Endothelial cell of umbilical vein (primary cell): ENCODE measurements around the gene PLAGL1. TPM values are rescaled to one million over a fixed set of nuclear protein-coding genes. Genes with fewer than 3 reads are reported as not detected.

Experiments used
- BruUV-seq: library from RNA; stranded (reverse); fragments of 400-500 nt; replicated peaks from 2 replicates; lab custom pipeline; 2021; lab: Mats Ljungman, UMichigan
- CTCF ChIA-PET: fragments of 300-600, 350-600 bp; sonication (Branson Sonifier 250); formaldehyde crosslinking; loops from one replicate; lab custom pipeline; 2021; ENCODE audit warnings: antibody characterized with exemption, inconsistent platforms; lab: Charles Lee
- POLR2A ChIA-PET: fragments of 300-600, 350-600 bp; sonication (Branson Sonifier 250); formaldehyde crosslinking; loops from one replicate; lab custom pipeline; 2021; ENCODE audit warnings: antibody characterized with exemption, inconsistent platforms; lab: Charles Lee
- DNase-seq: peaks from one replicate; pipeline ENCODE4 v3.0.0-alpha.2; 2011; ENCODE audit warnings: low read depth, low spot score
- FAIRE-seq: peaks from 2 replicates; lab custom pipeline; 2011; peaks lifted over from hg19 to GRCh38; lab: Jason Lieb, UNC
- H2AFZ ChIP-seq: 2 replicates; pipeline ENCODE4 v1.6.0; 2012; ENCODE audit warnings: low read depth, low read length, control low read depth, inconsistent platforms
- H3K27ac ChIP-seq: 2 replicates; pipeline ENCODE4 v1.5.1; 2011; ENCODE audit warnings: low read depth, mild to moderate bottlenecking, control low read depth, low read length, moderate library complexity; ENCODE audit not compliant: insufficient read depth
- H3K27me3 ChIP-seq, 2 experiments: 2 replicates each; pipeline versions ENCODE4 v1.6.0 to v1.6.1; 2011; ENCODE audit warnings: low read length in 2 of 2, mixed read lengths in 1 of 2; ENCODE audit not compliant: control insufficient read depth in 2 of 2, insufficient read depth in 2 of 2
- H3K36me3 ChIP-seq, 2 experiments: 2 replicates in 1 of 2; 3 replicates in 1 of 2; pipeline ENCODE4 v1.5.1; 2011; ENCODE audit warnings: low read length in 2 of 2, mild to moderate bottlenecking in 1 of 2, moderate library complexity in 1 of 2; ENCODE audit not compliant: control insufficient read depth in 2 of 2, insufficient read depth in 2 of 2; ENCODE audit errors: extremely low read depth in 1 of 2
- H3K4me1 ChIP-seq: 3 replicates; pipeline ENCODE4 v1.5.1; 2011; ENCODE audit warnings: mild to moderate bottlenecking, low read length; ENCODE audit not compliant: control insufficient read depth, insufficient read depth; ENCODE audit errors: extremely low read depth
- H3K4me2 ChIP-seq: 2 replicates; pipeline ENCODE4 v1.6.1; 2011; ENCODE audit warnings: low read length, control low read depth, mixed read lengths; ENCODE audit not compliant: insufficient read depth
- H3K4me3 ChIP-seq, 3 experiments: fragments of 200-600 bp in 1 of 3; sonication (generic), shearing (Covaris generic) in 1 of 3; replicated peaks in 1 of 3; 2 replicates each; pipeline ENCODE4 v1.5.1; 2011 to 2016; ENCODE audit warnings: control low read depth in 3 of 3, low read length in 3 of 3, mild to moderate bottlenecking in 2 of 3, inconsistent platforms in 1 of 3, low read depth in 1 of 3, moderate library complexity in 1 of 3; ENCODE audit not compliant: insufficient read depth in 1 of 3
- H3K79me2 ChIP-seq: 2 replicates; pipeline ENCODE4 v1.6.0; 2012; ENCODE audit warnings: low read length, inconsistent platforms; ENCODE audit not compliant: control insufficient read depth, insufficient read depth
- H3K9ac ChIP-seq: replicated peaks from 2 replicates; pipeline ENCODE3; 2011; ENCODE audit warnings: low read length, control low read depth; ENCODE audit not compliant: insufficient read depth; ENCODE audit errors: extremely low read depth
- H3K9me1 ChIP-seq: replicated peaks from 3 replicates; pipeline ENCODE4 v1.6.0; 2011; ENCODE audit warnings: mild to moderate bottlenecking, low read length; ENCODE audit not compliant: control insufficient read depth, insufficient read depth; ENCODE audit errors: extremely low read depth
- H3K9me3 ChIP-seq: replicated peaks from 2 replicates; pipeline ENCODE4 v1.5.1; 2012; ENCODE audit warnings: low read length, inconsistent platforms; ENCODE audit not compliant: control insufficient read depth, insufficient read depth
- H4K20me1 ChIP-seq: replicated peaks from 2 replicates; pipeline ENCODE3; 2011; ENCODE audit warnings: mild to moderate bottlenecking, low read length; ENCODE audit not compliant: control insufficient read depth, insufficient read depth; ENCODE audit errors: extremely low read depth
- CTCF ChIP-seq, 2 donors: IDR thresholded peaks; 1 replicate in 1 of 2; 2 replicates in 1 of 2; pipeline ENCODE4 v1.5.1; 2011; ENCODE audit warnings: low read length in 2 of 2, mild to moderate bottlenecking in 2 of 2, moderate library complexity in 2 of 2, control low read depth in 1 of 2, inconsistent platforms in 1 of 2, low read depth in 1 of 2; ENCODE audit not compliant: insufficient read depth in 1 of 2; ENCODE audit errors: extremely low read depth in 1 of 2
- EZH2 ChIP-seq: IDR thresholded peaks from 2 replicates; pipeline ENCODE4 v1.6.1; 2012; ENCODE audit warnings: borderline replicate concordance, low read depth, mild to moderate bottlenecking, moderate library complexity, low read length, inconsistent platforms; ENCODE audit not compliant: severe bottlenecking
- FOS ChIP-seq: IDR thresholded peaks from 2 replicates; pipeline ENCODE4 v1.6.1; 2011; ENCODE audit warnings: mild to moderate bottlenecking, low read length, moderate library complexity, borderline replicate concordance; ENCODE audit not compliant: insufficient read depth
- GATA2 ChIP-seq: IDR thresholded peaks from 2 replicates; pipeline ENCODE4 v1.7.0; 2011; ENCODE audit warnings: low read depth, mild to moderate bottlenecking, moderate library complexity, mixed read lengths, low read length; ENCODE audit not compliant: insufficient read length, insufficient read depth
- JUN ChIP-seq: IDR thresholded peaks from 2 replicates; pipeline ENCODE4 v1.6.1; 2011; ENCODE audit warnings: borderline replicate concordance, low read depth; ENCODE audit not compliant: insufficient read length, insufficient read depth
- MAX ChIP-seq: IDR thresholded peaks from 2 replicates; pipeline ENCODE4 v1.6.1; 2011; ENCODE audit not compliant: insufficient read depth, insufficient read length
- MYC ChIP-seq: IDR thresholded peaks from one replicate; pipeline ENCODE4 v1.6.1; 2011; ENCODE audit warnings: mild to moderate bottlenecking, low read depth, low read length
- POLR2A ChIP-seq: IDR thresholded peaks from 2 replicates; pipeline ENCODE4 v1.6.1; 2012; ENCODE audit warnings: low read depth, mild to moderate bottlenecking, control low read depth, low read length
- POLR2AphosphoS5 ChIP-seq: IDR thresholded peaks from 2 replicates; pipeline ENCODE4 v1.6.1; 2012; ENCODE audit warnings: low read depth, mild to moderate bottlenecking, control low read depth, low read length, moderate library complexity; ENCODE audit not compliant: insufficient read depth
- dilution Hi-C: fragments of 300-500 bp; cut with MboI; formaldehyde crosslinking; loops from one replicate; pipeline ENCODE4 v1.15.0; 2019; ENCODE audit warnings: low sequenced_read_pairs; ENCODE audit not compliant: extremely low pct_ligation_motif_present
- intact Hi-C: fragments of 100-400 bp; cut with micrococcal nuclease; formaldehyde crosslinking; loops from one replicate; pipeline ENCODE4 v1.10.0; 2022
- polyA plus RNA-seq, 4 experiments: library from polyadenylated mRNA; depleted of rRNA in 3 of 4; stranded (reverse) in 3 of 4; unstranded in 1 of 4; fragments of >200 nt; gene quantifications; 2 replicates each; pipeline versions ENCODE4 v1.2.1 to v1.2.3, GENCODE V29; 2011 to 2012; ENCODE audit warnings: missing spikeins in 1 of 4
- total RNA-seq: library from RNA; stranded (reverse); gene quantifications from 2 replicates; pipeline ENCODE4 v1.2.3, GENCODE V29; 2021

Gene PLAGL1
- total and polyA plus RNA-seq, 2 donors (not counting 3 experiments of a cell fraction or from before 2014, with no cell fraction given) = 20.9 to 40.4 TPM

- Histone ChIP-seq H3K4me3 (no peak overlapping the region), H3K27ac (no peak overlapping the region), H3K4me2 (no peak overlapping the region), H4K20me1 (no peaks in the 10 kb centered on the region), H3K27me3 (peaks cover 0 to 7% of the 10 kb centered on the region in 2 experiments), H3K4me1 (no peaks in the 10 kb centered on the region), H2AFZ (no peak overlapping the region), H3K36me3 (no peaks in the 10 kb centered on the region), H3K9ac (no peak overlapping the region), H3K79me2 (no peaks in the 10 kb centered on the region), H3K9me3 (no peaks in the 10 kb centered on the region), H3K9me1 (no peaks in the 10 kb centered on the region)
- ChIA-PET POLR2A (no interaction called here), CTCF (interaction anchor here (2.1 kb wide), 1 partner anchor 377 kb away, joined by 5 read pairs; no protein-coding TSS in a partner anchor)
- dilution Hi-C loops = no loop called here
- intact Hi-C loops = no loop called here
- no peak for TF ChIP-seq CTCF (IDR thresholded peaks at IDR 0.05; ENCODE audit: extremely low read depth in 1 of 2, insufficient read depth in 1 of 2, low read depth in 1 of 2, low read length in 2 of 2)
- TF ChIP-seq POLR2A = no peak
- TF ChIP-seq GATA2 = no peak
- no TSS peak for BruUV-seq
- DNase-seq = no peak
- FAIRE-seq = no peak
Observed at GRCh38 chr6:143952060-143952778, 55.8 kb downstream of the PLAGL1 start.

- CTCF ChIA-PET = interaction anchor here (2.0 to 2.1 kb wide), 2 partner anchors 12 to 375 kb away, joined by 5 to 12 read pairs; no protein-coding TSS in a partner anchor
- no peak for FAIRE-seq
- Histone ChIP-seq H2AFZ (no peak overlapping the region), H3K4me2 (no peak overlapping the region), H3K9ac (no peak overlapping the region), H3K27ac (no peak overlapping the region), H3K4me3 (no peak overlapping the region), H3K9me3 (no peaks in the 10 kb centered on the region), H4K20me1 (no peaks in the 10 kb centered on the region), H3K36me3 (no peaks in the 10 kb centered on the region), H3K4me1 (no peaks in the 10 kb centered on the region), H3K9me1 (no peaks in the 10 kb centered on the region), H3K79me2 (no peaks in the 10 kb centered on the region), H3K27me3 (peaks cover 0 to 5% of the 10 kb centered on the region in 2 experiments)
- intact Hi-C loops (no loop called here), dilution Hi-C loops (no loop called here)
- DNase-seq = no peak
- BruUV-seq = no TSS peak
- POLR2A ChIA-PET = no interaction called here
- no peak for TF ChIP-seq MYC
- no peak for TF ChIP-seq GATA2
- no peak for TF ChIP-seq EZH2
- TF ChIP-seq CTCF (IDR thresholded peaks at IDR 0.05; ENCODE audit: extremely low read depth in 1 of 2, insufficient read depth in 1 of 2, low read depth in 1 of 2, low read length in 2 of 2) = no peak
- no peak for TF ChIP-seq JUN
- no peak for TF ChIP-seq MAX
- TF ChIP-seq POLR2A = no peak
- TF ChIP-seq POLR2AphosphoS5 = no peak
- no peak for TF ChIP-seq FOS
Observed at GRCh38 chr6:143950875-143951274, 57.2 kb downstream of the PLAGL1 start.
